Loucy (cell line): ENCODE results near the gene SRRM4.

Experiments
- CTCF ChIP-seq: fragments of 200-600 bp; sonication (generic); conservative IDR thresholded peaks from 2 replicates; pipeline ENCODE4 v1.5.1; 2014; ENCODE audit warnings: mild to moderate bottlenecking, antibody characterized with exemption, low read length
- EZH2phosphoT487 ChIP-seq: fragments of 200-600 bp; IDR thresholded peaks from 2 replicates; pipeline ENCODE4 v1.6.1; 2018; ENCODE audit warnings: antibody characterized with exemption, mild to moderate bottlenecking, moderate library complexity, borderline replicate concordance

DNA sequence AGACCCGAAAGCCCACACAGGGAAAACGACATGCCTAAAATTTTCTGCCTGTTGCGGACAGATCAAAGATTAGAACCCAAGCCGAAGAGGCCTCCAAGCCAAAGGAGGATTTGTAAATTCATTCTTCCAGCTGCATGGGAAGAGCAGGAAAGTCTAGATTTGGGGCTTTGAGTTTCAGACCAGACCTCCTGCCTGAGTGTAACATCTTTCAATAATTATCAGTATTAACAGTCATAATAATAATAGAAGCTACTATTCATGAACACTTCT, 195.7 kb downstream of the SRRM4 start:
- no peak for TF ChIP-seq CTCF
- TF ChIP-seq EZH2phosphoT487: no peak
